ENCODE measurements around the gene PLS1.

GRCh38 chr3:142615171-142615570, 19.0 kb downstream of the PLS1 start:
- TF ChIP-seq CTCF (IDR thresholded peaks at IDR 0.05; ENCODE audit: borderline replicate concordance, extremely low read depth, low read length, poor library complexity, severe bottlenecking), result no peak
- TF ChIP-seq EZH2 (IDR thresholded peaks at IDR 0.05; ENCODE audit: borderline replicate concordance, low read depth, low read length, severe bottlenecking), result no peak
